Left lung (tissue), 10 donors: ENCODE results near the gene IL20RA. TPM values are rescaled to one million over a fixed set of nuclear protein-coding genes. Genes with fewer than 3 reads are reported as not detected.

Experiments
- ATAC-seq: fragments of 200-7000 bp; cut with Tn5 transposase; one replicate; pipeline ENCODE4 v1.9.1; 2020; ENCODE audit warnings: moderate library complexity
- DNase-seq, 4 donors: peaks; one replicate each; pipeline ENCODE4 v3.0.0-alpha.2; 2013 to 2020
- H3K27ac ChIP-seq, 2 donors: fragments of 200-600 bp; sonication (generic) in 1 of 2; one replicate each; pipeline versions ENCODE4 v1.5.0 to v1.8.0; 2020 to 2021
- H3K27me3 ChIP-seq, 2 donors: fragments of 200-600 bp; sonication (generic) in 1 of 2; one replicate each; pipeline versions ENCODE4 v1.5.0 to v1.8.0; 2020 to 2021
- H3K36me3 ChIP-seq, 2 donors: fragments of 200-600 bp; sonication (generic) in 1 of 2; one replicate each; pipeline versions ENCODE4 v1.5.0 to v1.8.0; 2020 to 2021
- H3K4me1 ChIP-seq, 2 donors: fragments of 200-600 bp; one replicate each; pipeline ENCODE4 v1.8.0; 2021
- H3K4me3 ChIP-seq, 2 donors: fragments of 200-600 bp; sonication (generic) in 1 of 2; one replicate each; pipeline versions ENCODE4 v1.5.0 to v1.8.0; 2020 to 2021; ENCODE audit warnings: mild to moderate bottlenecking in 1 of 2
- H3K9me3 ChIP-seq, 2 donors: fragments of 200-600 bp; sonication (generic) in 1 of 2; one replicate each; pipeline versions ENCODE4 v1.5.0 to v1.8.0; 2020 to 2021
- intact Hi-C, 2 donors: fragments of 100-400 bp; cut with DNase I; formaldehyde crosslinking; loops; one replicate each; pipeline versions ENCODE4 v1.11.2 to v1.14.2; 2022
- polyA plus RNA-seq, 6 donors: library from polyadenylated mRNA; unstranded; fragments of 120-200 nt; gene quantifications; one replicate each; pipeline ENCODE4 v1.2.1, GENCODE V29; 2013; ENCODE audit not compliant: insufficient read length in 6 of 6
- total RNA-seq, 2 donors: library from RNA; stranded (reverse); fragmentation: NEBNext Ultra II Directional; extraction: Animal tissue kit (Norgen Biotek cat#: 25700); gene quantifications; one replicate each; pipeline ENCODE4 v1.2.1, GENCODE V29; 2021
- TF ChIP-seq, protein P1 (sequence below), 2 donors: fragments of 200-600 bp; sonication (generic) in 1 of 2; IDR thresholded peaks; one replicate each; pipeline versions ENCODE4 v1.5.0 to v1.8.0; 2021; ENCODE audit warnings: antibody characterized with exemption in 2 of 2
- donor health status: DM: no; HTN: yes; CAD: no.
- donor health status: DM: no; HTN: no; CAD: no.

IL20RA gene
- total and polyA plus RNA-seq, 8 donors, result 1.7 to 6.0 (median 2.6) TPM

DNA sequence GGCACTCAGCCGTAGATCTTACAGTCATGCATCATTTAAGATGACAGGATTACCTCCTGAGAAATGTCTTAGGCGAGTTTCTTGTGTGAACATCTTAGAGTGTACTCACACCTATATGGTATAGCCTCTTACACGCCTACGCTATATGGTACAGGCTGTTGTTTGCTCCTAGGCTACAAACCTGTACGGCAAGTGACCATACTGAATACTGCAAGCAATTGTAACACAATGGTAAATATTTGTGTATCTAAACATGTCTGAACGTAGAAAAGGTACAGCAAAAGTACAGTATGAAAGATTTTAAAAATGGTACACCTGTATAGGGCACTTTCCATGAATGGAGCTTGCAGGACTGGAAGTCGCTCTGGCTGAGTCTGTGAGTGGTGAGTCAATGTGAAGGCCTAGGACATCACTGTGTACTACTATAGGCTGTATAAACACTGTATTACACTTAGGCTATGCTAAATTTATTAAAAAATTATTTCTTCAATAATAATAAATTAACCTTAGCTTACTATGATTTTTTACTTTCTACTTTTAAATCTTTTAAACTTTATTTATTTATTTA, 541 bp upstream of the IL20RA start:
- ATAC-seq (no peak), DNase-seq (no peak)
- Histone ChIP-seq H3K9me3 (no peaks in the 10 kb centered on the region), H3K4me3 (no peak overlapping the region), H3K4me1 (peaks cover 0 to 13% of the 10 kb centered on the region in 2 donors), H3K27me3 (peaks cover 3 to 97% of the 10 kb centered on the region in 2 donors), H3K36me3 (no peaks in the 10 kb centered on the region), H3K27ac (no peak overlapping the region)
- intact Hi-C loops, result no loop called here
- TF ChIP-seq, protein P1, sequence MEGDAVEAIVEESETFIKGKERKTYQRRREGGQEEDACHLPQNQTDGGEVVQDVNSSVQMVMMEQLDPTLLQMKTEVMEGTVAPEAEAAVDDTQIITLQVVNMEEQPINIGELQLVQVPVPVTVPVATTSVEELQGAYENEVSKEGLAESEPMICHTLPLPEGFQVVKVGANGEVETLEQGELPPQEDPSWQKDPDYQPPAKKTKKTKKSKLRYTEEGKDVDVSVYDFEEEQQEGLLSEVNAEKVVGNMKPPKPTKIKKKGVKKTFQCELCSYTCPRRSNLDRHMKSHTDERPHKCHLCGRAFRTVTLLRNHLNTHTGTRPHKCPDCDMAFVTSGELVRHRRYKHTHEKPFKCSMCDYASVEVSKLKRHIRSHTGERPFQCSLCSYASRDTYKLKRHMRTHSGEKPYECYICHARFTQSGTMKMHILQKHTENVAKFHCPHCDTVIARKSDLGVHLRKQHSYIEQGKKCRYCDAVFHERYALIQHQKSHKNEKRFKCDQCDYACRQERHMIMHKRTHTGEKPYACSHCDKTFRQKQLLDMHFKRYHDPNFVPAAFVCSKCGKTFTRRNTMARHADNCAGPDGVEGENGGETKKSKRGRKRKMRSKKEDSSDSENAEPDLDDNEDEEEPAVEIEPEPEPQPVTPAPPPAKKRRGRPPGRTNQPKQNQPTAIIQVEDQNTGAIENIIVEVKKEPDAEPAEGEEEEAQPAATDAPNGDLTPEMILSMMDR (IDR thresholded peaks at IDR 0.05), result no peak

DNA sequence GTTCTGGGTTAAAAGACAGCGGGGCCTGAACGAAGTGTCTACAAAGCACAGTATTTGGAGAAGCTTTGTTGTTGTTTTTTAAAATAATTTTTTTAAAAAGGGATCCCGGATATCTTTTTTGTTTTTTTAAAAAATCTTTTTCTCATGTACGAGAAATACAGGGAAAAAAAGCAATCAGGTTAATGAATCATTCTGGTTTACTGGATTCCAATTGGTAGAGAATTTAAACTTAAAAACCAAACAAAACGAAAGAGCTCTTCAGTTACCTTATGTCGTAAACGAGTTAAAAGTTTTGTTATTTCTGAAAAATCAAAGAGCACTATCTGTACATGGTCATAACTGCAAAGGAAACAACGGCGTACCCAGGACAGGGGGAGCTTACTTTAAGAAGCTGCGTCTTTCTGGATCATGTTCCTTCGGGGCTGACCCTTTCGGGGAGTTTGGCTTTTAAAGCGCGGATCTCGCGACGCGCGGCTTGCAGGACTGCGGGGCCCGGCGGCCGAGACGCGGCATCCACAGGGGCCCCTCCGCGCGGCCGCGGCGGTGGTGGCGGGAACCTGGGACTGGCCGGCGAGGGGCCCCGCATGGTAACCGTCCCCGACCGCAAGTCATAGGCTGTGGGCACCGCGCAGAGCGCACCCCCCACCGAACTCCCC, 927 bp downstream of the IL20RA start:
- TF ChIP-seq, protein P1 (IDR thresholded peaks at IDR 0.05), result no peak
- Histone ChIP-seq H3K4me3 (peak overlapping the region; percentile 53 to 56), H3K27ac (peak overlapping the region; percentile 63 to 71), H3K27me3 (peaks cover 3 to 93% of the 10 kb centered on the region in 2 donors), H3K36me3 (no peaks in the 10 kb centered on the region), H3K9me3 (no peaks in the 10 kb centered on the region), H3K4me1 (peaks cover 0 to 13% of the 10 kb centered on the region in 2 donors)
- intact Hi-C loops, result no loop called here
- DNase-seq (peak in 1 of 4 donors; percentile 54), ATAC-seq (peak; percentile 66)

DNA sequence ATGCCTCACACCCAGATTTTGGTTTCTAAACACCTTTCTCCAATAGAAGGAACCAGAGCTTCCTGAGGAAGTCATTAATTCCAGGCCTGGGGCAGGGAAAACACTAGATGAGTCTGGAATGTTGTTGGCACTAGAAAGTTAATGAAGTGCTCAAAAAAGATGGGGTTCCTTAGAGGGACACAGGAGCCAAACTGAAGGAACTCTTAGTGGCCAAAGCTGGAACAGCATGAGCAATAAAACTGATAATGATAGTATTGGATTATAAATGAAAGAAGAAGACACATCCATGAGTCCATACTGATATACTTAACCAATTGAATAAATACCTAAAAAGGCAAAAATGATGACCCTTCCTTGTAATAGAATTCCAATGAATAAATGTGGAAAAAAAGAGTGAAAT, 4.4 kb downstream of the IL20RA start:
- H3K36me3 ChIP-seq, result no peaks in the 10 kb centered on the region
- H3K4me1 ChIP-seq, result peaks cover 0 to 13% of the 10 kb centered on the region in 2 donors
- ATAC-seq (no peak), DNase-seq (no peak)
- TF ChIP-seq, protein P1 (IDR thresholded peaks at IDR 0.05), result no peak
- intact Hi-C loops, result no loop called here
- no peak overlapping the region for H3K27ac ChIP-seq
- no peak overlapping the region for H3K4me3 ChIP-seq
- H3K9me3 ChIP-seq, result no peaks in the 10 kb centered on the region
- peaks cover 3 to 71% of the 10 kb centered on the region in 2 donors for H3K27me3 ChIP-seq

DNA sequence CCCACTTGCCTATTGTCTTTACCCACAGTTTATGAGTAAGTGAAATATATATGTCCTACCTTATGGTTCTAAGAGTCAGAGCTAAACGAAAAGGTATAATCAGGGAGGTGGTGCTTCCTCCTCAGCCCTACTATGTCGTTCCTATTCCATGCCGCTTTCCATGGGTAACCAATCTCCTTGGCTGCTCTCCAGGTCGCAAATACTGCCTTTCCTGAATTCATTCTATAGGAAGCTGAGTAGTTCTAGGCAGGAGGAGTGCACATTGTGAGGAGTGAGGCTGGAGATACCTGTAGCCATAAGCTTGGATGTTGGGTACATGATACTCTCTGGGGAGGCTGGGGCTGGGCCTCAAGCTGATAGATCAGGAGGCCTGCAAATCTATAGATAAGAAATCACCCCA, 5.8 kb downstream of the IL20RA start:
- Histone ChIP-seq H3K9me3 (no peaks in the 10 kb centered on the region), H3K4me1 (peaks cover 0 to 7% of the 10 kb centered on the region in 2 donors), H3K27ac (no peak overlapping the region), H3K36me3 (no peaks in the 10 kb centered on the region), H3K4me3 (no peak overlapping the region), H3K27me3 (peaks cover 0 to 65% of the 10 kb centered on the region in 2 donors)
- TF ChIP-seq, protein P1 (IDR thresholded peaks at IDR 0.05), result no peak
- ATAC-seq (no peak), DNase-seq (no peak)
- intact Hi-C loops, result no loop called here

DNA sequence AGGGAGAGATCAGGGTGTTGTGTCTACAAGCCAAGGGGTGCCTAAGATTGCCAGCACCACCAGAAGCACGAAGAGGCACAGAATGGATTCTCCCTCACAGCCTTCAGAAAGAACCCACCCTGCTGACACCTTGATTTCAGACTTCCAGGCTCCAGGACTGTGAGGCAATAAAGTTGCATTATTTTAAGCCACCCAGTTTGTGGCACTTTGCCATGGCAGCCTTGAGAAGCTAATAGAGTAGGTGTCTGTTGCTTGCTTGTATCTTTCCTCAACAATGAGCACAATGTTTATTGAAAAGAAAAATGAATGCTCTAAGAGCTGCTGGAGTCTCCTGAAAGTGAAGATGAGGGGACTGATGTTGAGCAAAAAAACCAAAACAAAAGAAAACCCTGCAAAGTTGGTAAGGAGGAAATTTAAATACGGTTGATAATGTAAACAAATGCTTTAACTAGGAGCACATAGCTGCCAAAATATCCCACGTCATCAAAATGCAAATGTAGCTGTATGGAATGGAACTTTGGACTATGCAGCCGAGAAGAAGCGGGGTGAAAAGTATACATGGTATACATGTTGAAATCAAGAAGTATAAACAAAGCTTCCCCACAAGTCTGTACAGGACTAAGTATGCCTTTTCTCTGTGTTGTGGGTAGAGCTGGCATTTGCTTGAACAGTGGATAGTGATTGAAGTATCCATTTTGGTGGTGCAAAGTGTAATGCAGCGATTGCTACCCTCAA, 8.0 kb downstream of the IL20RA start:
- Histone ChIP-seq H3K27me3 (peaks cover 0 to 50% of the 10 kb centered on the region in 2 donors), H3K4me1 (no peaks in the 10 kb centered on the region), H3K9me3 (no peaks in the 10 kb centered on the region), H3K27ac (no peak overlapping the region), H3K4me3 (no peak overlapping the region), H3K36me3 (no peaks in the 10 kb centered on the region)
- TF ChIP-seq, protein P1 (IDR thresholded peaks at IDR 0.05), result no peak
- intact Hi-C loops, result no loop called here
- ATAC-seq (no peak), DNase-seq (no peak)
